ENCODE measurements around the gene NKX1-2. TPM values are rescaled to one million over a fixed set of nuclear protein-coding genes. Genes with fewer than 3 reads are reported as not detected.

The NKX1-2 gene
- total RNA-seq, 1 experiment from 2014 or later = 3.4 TPM

DNA sequence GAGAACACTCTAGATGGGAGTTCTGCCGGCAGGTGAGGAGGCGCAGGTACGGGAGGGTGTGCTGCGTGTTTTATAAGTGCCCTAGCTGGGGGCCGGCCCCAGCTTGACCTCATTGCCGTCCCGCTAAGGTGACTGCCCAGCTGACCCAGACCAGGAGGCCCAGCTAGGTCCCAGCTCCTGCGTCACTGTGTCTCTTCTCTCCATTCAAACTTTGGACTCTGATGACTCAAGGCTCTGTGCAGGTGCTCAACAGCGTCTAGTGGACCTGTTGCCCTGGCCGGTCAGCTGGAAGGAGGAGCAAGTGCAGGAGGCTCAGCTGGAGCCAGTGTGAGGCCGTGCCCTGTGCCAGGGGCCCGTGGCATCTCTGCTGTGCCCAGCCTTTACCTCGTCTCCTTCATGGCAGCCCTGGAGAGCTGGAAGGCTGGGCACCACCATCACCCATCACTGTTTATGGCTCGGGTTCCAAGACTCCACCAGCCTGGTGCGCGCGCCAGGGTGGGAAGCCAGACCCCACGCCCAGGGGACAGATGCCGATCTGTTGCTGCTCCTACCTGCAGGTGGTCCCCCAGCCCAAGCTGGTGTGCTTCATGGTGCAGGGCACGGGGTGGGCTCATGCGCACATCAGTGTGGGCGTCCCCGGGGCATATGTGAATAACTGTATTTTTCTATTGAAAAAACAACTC lies 26.3 kb upstream of the NKX1-2 start:
- Histone ChIP-seq H3K9ac (ENCODE audit: low read length) (no peak overlapping the region), H3K36me3 (ENCODE audit: control insufficient read depth in 1 of 2, insufficient read depth in 2 of 2, low read length in 2 of 2) (no peaks in the 10 kb centered on the region), H2AFZ (ENCODE audit: low read depth, low read length, poor library complexity, severe bottlenecking) (no peak overlapping the region), H3K9me3 (ENCODE audit: control insufficient read depth in 1 of 2, insufficient read depth in 1 of 2, low read depth in 1 of 2, low read length in 2 of 2) (no peaks in the 10 kb centered on the region), H3K4me2 (ENCODE audit: low read length) (no peak overlapping the region), H3K27ac (ENCODE audit: low read depth, low read length) (no peak overlapping the region), H3K27me3 (ENCODE audit: insufficient read depth, low read length) (no peaks in the 10 kb centered on the region), H3K79me2 (ENCODE audit: insufficient read depth, low read length) (no peaks in the 10 kb centered on the region), H3K4me3 (replicated peaks in 1 of 2; ENCODE audit: low read depth in 1 of 2, low read length in 2 of 2) (no peak overlapping the region), H3K9me2 (ENCODE audit: insufficient read depth) (no peaks in the 10 kb centered on the region), H3K4me1 (ENCODE audit: control insufficient read depth in 1 of 2, insufficient read depth in 2 of 2, low read length in 2 of 2) (peaks cover 3 to 9% of the 10 kb centered on the region in 2 experiments; a peak in 2 of 4 replicates), H4K20me1 (ENCODE audit: insufficient read depth) (no peaks in the 10 kb centered on the region)
- no TSS peak for BruUV-seq (replicated peaks)
- ChIA-PET RAD21 (ENCODE audit: low non-redundant PET in 1 of 2, low total read pairs in 2 of 2, uncharacterized antibody in 2 of 2, unreplicated experiment in 2 of 2) (no interaction called here), CTCF (no interaction called here), POLR2A (no interaction called here)
- no peak for ATAC-seq
- intact Hi-C loops (cut with micrococcal nuclease) = no loop called here
- TF ChIP-seq ELF1 (IDR thresholded peaks at IDR 0.05; ENCODE audit: borderline replicate concordance, low read depth) (no peak), CTCF (IDR thresholded peaks at IDR 0.05 in 2 of 3, conservative IDR thresholded peaks at IDR 0.05 in 1 of 3; ENCODE audit: borderline replicate concordance in 1 of 3, insufficient read depth in 1 of 3, low read depth in 2 of 3, low read length in 2 of 3) (no peak), ZFX (IDR thresholded peaks at IDR 0.05) (no peak), POLR2AphosphoS5 (IDR thresholded peaks at IDR 0.05; ENCODE audit: low read depth, low read length) (no peak), RAD21 (IDR thresholded peaks at IDR 0.05; ENCODE audit: low read depth) (no peak), SIN3A (IDR thresholded peaks at IDR 0.05; ENCODE audit: low read depth) (no peak)
- TF ChIP-seq, protein P1, sequence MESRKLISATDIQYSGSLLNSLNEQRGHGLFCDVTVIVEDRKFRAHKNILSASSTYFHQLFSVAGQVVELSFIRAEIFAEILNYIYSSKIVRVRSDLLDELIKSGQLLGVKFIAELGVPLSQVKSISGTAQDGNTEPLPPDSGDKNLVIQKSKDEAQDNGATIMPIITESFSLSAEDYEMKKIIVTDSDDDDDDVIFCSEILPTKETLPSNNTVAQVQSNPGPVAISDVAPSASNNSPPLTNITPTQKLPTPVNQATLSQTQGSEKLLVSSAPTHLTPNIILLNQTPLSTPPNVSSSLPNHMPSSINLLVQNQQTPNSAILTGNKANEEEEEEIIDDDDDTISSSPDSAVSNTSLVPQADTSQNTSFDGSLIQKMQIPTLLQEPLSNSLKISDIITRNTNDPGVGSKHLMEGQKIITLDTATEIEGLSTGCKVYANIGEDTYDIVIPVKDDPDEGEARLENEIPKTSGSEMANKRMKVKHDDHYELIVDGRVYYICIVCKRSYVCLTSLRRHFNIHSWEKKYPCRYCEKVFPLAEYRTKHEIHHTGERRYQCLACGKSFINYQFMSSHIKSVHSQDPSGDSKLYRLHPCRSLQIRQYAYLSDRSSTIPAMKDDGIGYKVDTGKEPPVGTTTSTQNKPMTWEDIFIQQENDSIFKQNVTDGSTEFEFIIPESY (IDR thresholded peaks at IDR 0.05; ENCODE audit: extremely low read depth, insufficient replicate concordance, low read length) = no peak
- no peak for DNase-seq (ENCODE audit: low read depth, low spot score)
